Neutrophil (primary cell): ENCODE results near the gene EPHA1.

Experiments
- H3K27ac ChIP-seq: fragments of 200-600 bp; sonication (generic); 2 replicates; pipeline ENCODE4 v1.5.1; 2016; ENCODE audit warnings: mild to moderate bottlenecking, moderate library complexity
- H3K27me3 ChIP-seq: fragments of 200-600 bp; sonication (generic); 2 replicates; pipeline ENCODE4 v1.6.0; 2016; ENCODE audit warnings: mild to moderate bottlenecking
- H3K36me3 ChIP-seq: fragments of 200-600 bp; sonication (generic); 2 replicates; pipeline ENCODE4 v1.5.1; 2017
- H3K4me1 ChIP-seq, 2 experiments: fragments of 200-600 bp in 1 of 2; sonication (generic) in 1 of 2; 1 replicate in 1 of 2; 2 replicates in 1 of 2; pipeline versions ENCODE4 v1.5.1 to v1.6.1; 2013 to 2016; ENCODE audit warnings: low read depth in 1 of 2, low read length in 1 of 2, mild to moderate bottlenecking in 1 of 2, moderate library complexity in 1 of 2; ENCODE audit not compliant: control insufficient read depth in 1 of 2, insufficient read depth in 1 of 2
- H3K4me3 ChIP-seq, 2 experiments: fragments of 200-600 bp in 1 of 2; sonication (generic) in 1 of 2; 1 replicate in 1 of 2; 2 replicates in 1 of 2; pipeline ENCODE4 v1.5.1; 2013 to 2016; ENCODE audit warnings: low read depth in 1 of 2, low read length in 1 of 2, mild to moderate bottlenecking in 1 of 2, moderate library complexity in 1 of 2
- H3K9me3 ChIP-seq: fragments of 200-600 bp; sonication (generic); 2 replicates; pipeline ENCODE4 v1.5.1; 2016
- CTCF ChIP-seq: fragments of 200-600 bp; sonication (generic); IDR thresholded peaks from 2 replicates; pipeline ENCODE4 v1.5.1; 2016; ENCODE audit warnings: antibody characterized with exemption

The EPHA1 gene

GRCh38 chr7:143359771-143360353 lies 48.8 kb downstream of the EPHA1 start:
- Histone ChIP-seq H3K27ac (no peak overlapping the region), H3K36me3 (no peaks in the 10 kb centered on the region), H3K4me3 (no peak overlapping the region), H3K4me1 (peaks cover 6 to 14% of the 10 kb centered on the region in 2 experiments), H3K9me3 (no peaks in the 10 kb centered on the region), H3K27me3 (peaks cover 73% of the 10 kb centered on the region)
- no peak for TF ChIP-seq CTCF

DNA sequence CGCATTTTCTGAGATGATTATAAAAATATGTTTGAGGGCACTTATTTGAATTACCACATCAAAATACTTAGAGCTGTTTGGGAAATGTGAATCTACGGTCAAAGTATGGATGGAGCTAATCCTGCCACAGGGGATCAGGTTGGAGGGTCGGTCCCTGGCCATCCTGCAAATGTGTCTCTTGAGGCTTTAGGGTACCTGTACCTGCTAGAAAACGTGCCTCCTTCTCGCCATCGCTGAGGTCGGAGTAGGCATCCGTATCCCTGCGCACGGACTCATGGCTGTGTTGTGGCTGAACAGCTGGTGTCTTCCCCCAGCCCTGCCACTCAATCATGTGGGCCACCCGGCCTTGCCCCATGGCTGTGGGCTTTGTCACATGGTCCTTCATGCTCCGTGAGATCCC lies 50.0 kb downstream of the EPHA1 start:
- no peaks in the 10 kb centered on the region for H3K36me3 ChIP-seq
- no peak overlapping the region for H3K4me3 ChIP-seq
- no peak for TF ChIP-seq CTCF
- peaks cover 61% of the 10 kb centered on the region for H3K27me3 ChIP-seq
- no peak overlapping the region for H3K27ac ChIP-seq
- no peaks in the 10 kb centered on the region for H3K9me3 ChIP-seq
- peaks cover 6 to 14% of the 10 kb centered on the region in 2 experiments for H3K4me1 ChIP-seq

GRCh38 chr7:143356414-143357050 lies 52.1 kb downstream of the EPHA1 start:
- TF ChIP-seq CTCF = no peak
- Histone ChIP-seq H3K27me3 (peaks cover 40% of the 10 kb centered on the region), H3K36me3 (no peaks in the 10 kb centered on the region), H3K27ac (no peak overlapping the region), H3K9me3 (no peaks in the 10 kb centered on the region), H3K4me3 (no peak overlapping the region), H3K4me1 (no peaks in the 10 kb centered on the region)

- no peaks in the 10 kb centered on the region for H3K9me3 ChIP-seq
- H3K27ac ChIP-seq = no peak overlapping the region
- TF ChIP-seq CTCF = no peak
- H3K36me3 ChIP-seq = no peaks in the 10 kb centered on the region
- no peak overlapping the region for H3K4me3 ChIP-seq
- no peaks in the 10 kb centered on the region for H3K4me1 ChIP-seq
- H3K27me3 ChIP-seq = peaks cover 32% of the 10 kb centered on the region
Measured at GRCh38 chr7:143355450-143356385, 52.9 kb downstream of the EPHA1 start.

GRCh38 chr7:143354965-143355364 lies 53.7 kb downstream of the EPHA1 start:
- H3K27me3 ChIP-seq = peaks cover 24% of the 10 kb centered on the region
- no peak overlapping the region for H3K27ac ChIP-seq
- no peak for TF ChIP-seq CTCF
- H3K4me3 ChIP-seq = no peak overlapping the region
- H3K4me1 ChIP-seq = no peaks in the 10 kb centered on the region
- H3K36me3 ChIP-seq = no peaks in the 10 kb centered on the region
- no peaks in the 10 kb centered on the region for H3K9me3 ChIP-seq
